Measurements from ENCODE around the gene UQCRC2.

UQCRC2 gene

GRCh38 chr16:22008215-22009059 lies 55.3 kb downstream of the UQCRC2 start:
- Histone ChIP-seq H3K36me3 (no peaks in the 10 kb centered on the region), H3K9me3 (ENCODE audit: severe bottlenecking) (no peaks in the 10 kb centered on the region), H3K27ac (peak overlapping the region; percentile 41; the same call in 1 of the 2 replicates), H3K27me3 (ENCODE audit: insufficient read depth, low read depth, severe bottlenecking) (no peaks in the 10 kb centered on the region), H3K4me3 (ENCODE audit: low read depth, low read length) (peak overlapping the region; percentile 85)
- DNase-seq = no peak
- no peak for TF ChIP-seq CTCF (IDR thresholded peaks at IDR 0.05; ENCODE audit: low read depth, low read length)

GRCh38 chr16:22010902-22011301 lies 57.7 kb downstream of the UQCRC2 start:
- no peak overlapping the region for H3K27ac ChIP-seq
- DNase-seq = no peak
- no peaks in the 10 kb centered on the region for H3K9me3 ChIP-seq (ENCODE audit: severe bottlenecking)
- H3K27me3 ChIP-seq (ENCODE audit: insufficient read depth, low read depth, severe bottlenecking) = peaks cover 8% of the 10 kb centered on the region
- TF ChIP-seq CTCF (IDR thresholded peaks at IDR 0.05; ENCODE audit: low read depth, low read length) = no peak
- no peaks in the 10 kb centered on the region for H3K36me3 ChIP-seq
- no peak overlapping the region for H3K4me3 ChIP-seq (ENCODE audit: low read depth, low read length)

GRCh38 chr16:22012241-22012640 lies 59.1 kb downstream of the UQCRC2 start:
- Histone ChIP-seq H3K27ac (no peak overlapping the region), H3K27me3 (ENCODE audit: insufficient read depth, low read depth, severe bottlenecking) (peaks cover 8% of the 10 kb centered on the region), H3K4me3 (ENCODE audit: low read depth, low read length) (no peak overlapping the region), H3K9me3 (ENCODE audit: severe bottlenecking) (no peaks in the 10 kb centered on the region), H3K36me3 (no peaks in the 10 kb centered on the region)
- no peak for TF ChIP-seq CTCF (IDR thresholded peaks at IDR 0.05; ENCODE audit: low read depth, low read length)
- DNase-seq = no peak

- no peak overlapping the region for H3K27ac ChIP-seq
- no peak for TF ChIP-seq CTCF (IDR thresholded peaks at IDR 0.05; ENCODE audit: low read depth, low read length)
- H3K27me3 ChIP-seq (ENCODE audit: insufficient read depth, low read depth, severe bottlenecking) = peaks cover 8% of the 10 kb centered on the region
- H3K4me3 ChIP-seq (ENCODE audit: low read depth, low read length) = no peak overlapping the region
- no peaks in the 10 kb centered on the region for H3K9me3 ChIP-seq (ENCODE audit: severe bottlenecking)
- DNase-seq = no peak
- no peaks in the 10 kb centered on the region for H3K36me3 ChIP-seq
Observed at GRCh38 chr16:22013486-22013885, 60.3 kb downstream of the UQCRC2 start.

GRCh38 chr16:22014271-22014873 lies 61.2 kb downstream of the UQCRC2 start:
- no peaks in the 10 kb centered on the region for H3K36me3 ChIP-seq
- TF ChIP-seq CTCF (IDR thresholded peaks at IDR 0.05; ENCODE audit: low read depth, low read length) = no peak
- no peaks in the 10 kb centered on the region for H3K9me3 ChIP-seq (ENCODE audit: severe bottlenecking)
- H3K4me3 ChIP-seq (ENCODE audit: low read depth, low read length) = no peak overlapping the region
- H3K27me3 ChIP-seq (ENCODE audit: insufficient read depth, low read depth, severe bottlenecking) = peaks cover 8% of the 10 kb centered on the region
- DNase-seq = no peak
- no peak overlapping the region for H3K27ac ChIP-seq

All from WERI-Rb-1 (cell line).